Measurements from ENCODE around the gene ZNF292. TPM values are rescaled to one million over a fixed set of nuclear protein-coding genes. Genes with fewer than 3 reads are reported as not detected.

The ZNF292 gene
- total RNA-seq, 6 experiments from 2014 or later, result 18.5 to 22.4 (median 19.0) TPM

DNA sequence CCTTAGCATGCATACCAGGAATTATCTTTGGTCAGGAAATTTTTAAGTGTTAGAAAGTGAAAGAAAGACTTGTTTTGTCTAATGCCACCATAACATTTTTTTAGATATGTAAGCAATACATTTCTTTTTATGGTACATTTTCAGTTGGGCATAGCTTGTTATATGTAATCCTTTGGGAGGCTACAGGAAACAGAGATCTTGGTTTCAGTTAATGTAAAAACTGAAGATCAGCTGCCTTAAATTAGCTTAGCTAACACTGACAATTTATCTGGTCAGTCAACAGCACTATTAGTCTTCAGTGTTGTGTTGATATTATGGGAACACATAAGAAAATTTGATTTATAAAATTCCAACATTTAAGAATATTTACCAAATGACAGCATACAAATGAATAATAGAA, 88.4 kb downstream of the ZNF292 start:
- no peaks in the 10 kb centered on the region for H3K27me3 Mint-ChIP-seq (ENCODE audit: insufficient read depth)
- TF ChIP-seq, protein P1, sequence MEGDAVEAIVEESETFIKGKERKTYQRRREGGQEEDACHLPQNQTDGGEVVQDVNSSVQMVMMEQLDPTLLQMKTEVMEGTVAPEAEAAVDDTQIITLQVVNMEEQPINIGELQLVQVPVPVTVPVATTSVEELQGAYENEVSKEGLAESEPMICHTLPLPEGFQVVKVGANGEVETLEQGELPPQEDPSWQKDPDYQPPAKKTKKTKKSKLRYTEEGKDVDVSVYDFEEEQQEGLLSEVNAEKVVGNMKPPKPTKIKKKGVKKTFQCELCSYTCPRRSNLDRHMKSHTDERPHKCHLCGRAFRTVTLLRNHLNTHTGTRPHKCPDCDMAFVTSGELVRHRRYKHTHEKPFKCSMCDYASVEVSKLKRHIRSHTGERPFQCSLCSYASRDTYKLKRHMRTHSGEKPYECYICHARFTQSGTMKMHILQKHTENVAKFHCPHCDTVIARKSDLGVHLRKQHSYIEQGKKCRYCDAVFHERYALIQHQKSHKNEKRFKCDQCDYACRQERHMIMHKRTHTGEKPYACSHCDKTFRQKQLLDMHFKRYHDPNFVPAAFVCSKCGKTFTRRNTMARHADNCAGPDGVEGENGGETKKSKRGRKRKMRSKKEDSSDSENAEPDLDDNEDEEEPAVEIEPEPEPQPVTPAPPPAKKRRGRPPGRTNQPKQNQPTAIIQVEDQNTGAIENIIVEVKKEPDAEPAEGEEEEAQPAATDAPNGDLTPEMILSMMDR (IDR thresholded peaks at IDR 0.05), result no peak
- H3K9me3 Mint-ChIP-seq, result no peaks in the 10 kb centered on the region
- no peak overlapping the region for H3K27ac Mint-ChIP-seq
- H3K36me3 Mint-ChIP-seq (ENCODE audit: low read depth), result peaks cover 6% of the 10 kb centered on the region; the same call in 1 of the 2 replicates
- H3K4me3 Mint-ChIP-seq, result no peak overlapping the region
- peaks cover 5% of the 10 kb centered on the region; the same call in 1 of the 2 replicates for H3K4me1 Mint-ChIP-seq (ENCODE audit: low read depth)
- no peak for DNase-seq

DNA sequence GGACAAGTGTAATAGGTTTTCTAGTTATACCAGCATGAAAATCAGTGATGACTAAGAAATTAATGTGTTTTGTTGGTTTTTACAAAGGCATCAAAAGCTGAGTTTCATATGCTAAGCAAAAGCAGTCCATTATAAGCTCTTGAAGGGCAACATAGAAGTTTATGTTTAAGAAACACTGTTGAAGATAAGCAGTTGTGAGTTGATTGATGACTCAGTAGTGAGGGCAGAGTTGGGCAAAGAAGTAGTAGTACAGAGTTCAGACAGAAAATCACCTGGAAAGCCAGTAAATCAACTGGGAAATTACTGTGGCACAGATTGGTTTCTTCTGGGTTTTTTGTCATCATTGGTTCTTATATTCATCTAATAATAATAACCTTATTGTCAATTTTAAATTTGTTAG, 89.0 kb downstream of the ZNF292 start:
- Mint-ChIP-seq H3K27me3 (ENCODE audit: insufficient read depth) (no peaks in the 10 kb centered on the region), H3K9me3 (no peaks in the 10 kb centered on the region), H3K27ac (no peak overlapping the region), H3K36me3 (ENCODE audit: low read depth) (peaks cover 8% of the 10 kb centered on the region; the same call in 1 of the 2 replicates), H3K4me1 (ENCODE audit: low read depth) (peaks cover 5% of the 10 kb centered on the region; the same call in 1 of the 2 replicates), H3K4me3 (no peak overlapping the region)
- no peak for DNase-seq
- TF ChIP-seq, protein P1 (IDR thresholded peaks at IDR 0.05), result no peak

DNA sequence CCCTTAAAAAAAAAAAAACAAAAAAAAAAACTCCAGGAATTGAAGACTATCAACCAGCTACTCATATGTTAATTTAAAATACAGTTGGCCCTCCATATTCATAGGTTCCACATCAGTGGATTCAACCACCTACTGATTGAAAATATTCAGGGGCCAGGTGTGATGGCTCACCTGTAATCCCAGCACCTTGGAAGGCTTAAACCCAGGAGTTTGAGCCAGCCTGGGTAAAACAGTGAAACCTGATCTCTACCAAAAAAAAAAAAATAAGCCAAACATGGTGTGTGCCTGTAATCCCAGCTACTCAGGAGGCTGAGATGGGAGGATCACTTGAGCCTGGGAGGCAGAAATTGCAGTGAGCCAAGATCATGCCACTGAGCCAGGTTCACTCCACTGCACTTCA, 94.7 kb downstream of the ZNF292 start:
- H3K4me1 Mint-ChIP-seq (ENCODE audit: low read depth), result no peaks in the 10 kb centered on the region

DNA sequence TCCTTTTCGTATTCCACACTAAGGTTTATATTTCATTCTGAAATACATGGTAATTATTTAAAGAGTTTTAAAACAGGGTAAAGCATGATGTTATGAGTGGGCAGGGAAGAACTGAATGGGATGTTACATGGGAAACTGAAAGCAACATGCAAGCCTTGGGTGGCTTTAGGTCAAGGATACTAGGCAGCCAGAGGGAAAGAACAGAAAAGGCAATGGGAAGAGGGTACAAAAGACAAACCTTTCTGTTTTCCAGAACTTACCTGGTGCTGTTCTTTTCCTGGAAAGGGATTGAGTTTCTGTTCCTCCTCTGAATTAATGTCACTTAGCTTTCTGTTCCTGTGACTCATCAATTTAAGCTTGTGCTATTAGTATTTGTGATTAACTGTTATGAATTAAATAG, 95.9 kb downstream of the ZNF292 start:
- peaks cover 30% of the 10 kb centered on the region for H3K36me3 Mint-ChIP-seq (ENCODE audit: low read depth)
- H3K4me1 Mint-ChIP-seq (ENCODE audit: low read depth), result no peaks in the 10 kb centered on the region
- DNase-seq, result no peak

More for the DNA sequence above, 94.7 kb downstream of the ZNF292 start:
- Mint-ChIP-seq H3K36me3 (ENCODE audit: low read depth) (peaks cover 20% of the 10 kb centered on the region), H3K27me3 (ENCODE audit: insufficient read depth) (no peaks in the 10 kb centered on the region; the same call in 1 of the 2 replicates), H3K4me3 (no peak overlapping the region), H3K9me3 (no peaks in the 10 kb centered on the region), H3K27ac (no peak overlapping the region)
- TF ChIP-seq, protein P1 (IDR thresholded peaks at IDR 0.05), result no peak
- no peak for DNase-seq

DNA sequence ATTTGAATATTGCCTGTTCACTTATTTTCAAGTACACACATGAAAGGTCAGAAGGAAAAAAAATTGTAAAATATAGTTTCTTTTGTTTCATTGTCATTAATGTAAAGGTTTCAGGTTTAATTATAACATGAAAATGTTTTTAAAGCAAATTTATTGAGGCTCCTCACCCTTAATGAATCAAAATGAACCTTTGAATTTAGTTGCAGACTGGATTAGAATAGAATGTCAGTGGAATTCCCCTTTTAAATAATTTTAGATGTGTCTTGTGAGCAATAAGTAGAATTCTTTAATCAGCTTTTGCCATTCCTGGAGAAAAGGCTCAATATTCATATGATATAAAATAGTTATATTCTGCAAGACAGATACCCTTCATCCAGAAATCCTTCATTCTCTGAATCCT, 96.4 kb downstream of the ZNF292 start:
- Mint-ChIP-seq H3K36me3 (ENCODE audit: low read depth) (peaks cover 33% of the 10 kb centered on the region), H3K27ac (no peak overlapping the region), H3K4me3 (no peak overlapping the region), H3K4me1 (ENCODE audit: low read depth) (no peaks in the 10 kb centered on the region), H3K27me3 (ENCODE audit: insufficient read depth) (no peaks in the 10 kb centered on the region; the same call in 1 of the 2 replicates), H3K9me3 (no peaks in the 10 kb centered on the region)
- TF ChIP-seq, protein P1 (IDR thresholded peaks at IDR 0.05), result no peak
- no peak for DNase-seq

More for the DNA sequence above, 95.9 kb downstream of the ZNF292 start:
- no peak overlapping the region for H3K27ac Mint-ChIP-seq
- no peaks in the 10 kb centered on the region for H3K9me3 Mint-ChIP-seq
- H3K27me3 Mint-ChIP-seq (ENCODE audit: insufficient read depth), result no peaks in the 10 kb centered on the region; the same call in 1 of the 2 replicates
- TF ChIP-seq, protein P1 (IDR thresholded peaks at IDR 0.05), result no peak
- no peak overlapping the region for H3K4me3 Mint-ChIP-seq
